ENCODE results near the gene ARSI. TPM values are rescaled to one million over a fixed set of nuclear protein-coding genes. Genes with fewer than 3 reads are reported as not detected.

Gene ARSI
- total RNA-seq, 2 donors from 2014 or later, result not detected

DNA sequence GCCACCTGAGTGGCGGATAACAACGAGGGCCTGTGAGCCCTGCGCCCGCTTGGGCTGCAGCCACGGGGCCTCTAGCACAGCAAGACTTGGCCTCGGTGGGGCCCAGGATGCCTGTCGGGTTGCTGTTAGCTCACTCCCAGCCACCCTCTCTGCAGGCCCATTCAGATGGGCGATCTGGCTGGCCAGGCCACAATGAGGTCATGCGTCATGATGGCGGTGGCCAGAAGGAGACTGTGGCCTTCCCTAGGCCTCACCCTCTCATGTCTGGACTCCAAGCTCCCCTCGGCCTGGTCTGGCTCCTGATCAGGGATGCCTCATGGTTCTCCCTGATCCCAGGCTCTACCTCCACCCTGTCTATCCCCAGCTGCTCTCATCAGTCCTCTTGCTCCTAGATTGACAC lies 35.8 kb upstream of the ARSI start:
- Mint-ChIP-seq H3K4me3 (no peak overlapping the region), H3K27me3 (no peaks in the 10 kb centered on the region), H3K9me3 (no peaks in the 10 kb centered on the region), H3K4me1 (no peaks in the 10 kb centered on the region), H3K27ac (no peak overlapping the region), H3K36me3 (ENCODE audit: low read depth) (no peaks in the 10 kb centered on the region)
- ATAC-seq (replicated peaks), result no peak

DNA sequence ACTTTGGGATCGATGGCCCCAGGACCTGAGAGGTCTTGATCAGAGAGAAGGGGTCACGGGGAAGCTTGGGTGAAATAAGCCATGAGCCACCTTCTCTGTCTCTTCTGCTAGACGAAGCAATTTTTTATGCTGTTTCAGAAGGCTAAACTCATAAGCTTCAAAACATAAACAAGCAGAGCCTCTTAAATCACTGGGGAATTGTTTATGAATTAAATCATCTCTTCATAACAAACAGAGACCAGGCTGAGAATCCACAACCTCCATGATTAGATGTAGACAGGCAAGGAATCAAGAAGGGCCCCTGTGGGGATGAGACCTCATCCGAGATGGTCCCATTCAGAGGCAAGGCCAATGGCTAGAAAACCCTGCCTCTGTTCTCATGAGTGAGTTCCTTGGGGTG lies 33.1 kb upstream of the ARSI start:
- Mint-ChIP-seq H3K27ac (no peak overlapping the region), H3K36me3 (ENCODE audit: low read depth) (no peaks in the 10 kb centered on the region)
- ATAC-seq (replicated peaks), result no peak

DNA sequence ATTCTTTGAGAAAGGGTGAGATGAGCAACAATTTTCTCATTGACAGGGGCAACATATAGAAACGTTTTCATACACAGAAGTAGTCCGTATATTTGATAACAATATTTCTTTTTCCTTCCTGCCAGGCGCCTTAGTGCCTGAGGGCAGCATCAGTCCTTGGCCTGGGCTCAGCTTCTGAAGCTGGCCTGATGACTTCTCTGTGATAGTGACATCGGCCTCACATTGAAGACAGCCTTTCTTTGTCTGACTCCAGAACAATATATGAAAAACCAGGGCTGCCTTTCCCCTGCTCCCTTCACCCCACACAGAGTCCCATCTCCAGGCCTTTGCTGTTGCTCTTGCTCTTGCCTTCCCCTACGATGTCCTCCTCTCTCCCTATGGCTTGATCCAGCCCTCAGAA lies 30.7 kb upstream of the ARSI start:
- Mint-ChIP-seq H3K4me3 (no peak overlapping the region), H3K27ac (no peak overlapping the region), H3K27me3 (peaks cover 3% of the 10 kb centered on the region), H3K36me3 (ENCODE audit: low read depth) (no peaks in the 10 kb centered on the region), H3K9me3 (no peaks in the 10 kb centered on the region), H3K4me1 (no peaks in the 10 kb centered on the region)
- ATAC-seq (replicated peaks), result no peak

More for the DNA sequence above, 33.1 kb upstream of the ARSI start:
- no peaks in the 10 kb centered on the region for H3K9me3 Mint-ChIP-seq
- no peaks in the 10 kb centered on the region for H3K4me1 Mint-ChIP-seq
- no peak overlapping the region for H3K4me3 Mint-ChIP-seq
- H3K27me3 Mint-ChIP-seq, result no peaks in the 10 kb centered on the region

DNA sequence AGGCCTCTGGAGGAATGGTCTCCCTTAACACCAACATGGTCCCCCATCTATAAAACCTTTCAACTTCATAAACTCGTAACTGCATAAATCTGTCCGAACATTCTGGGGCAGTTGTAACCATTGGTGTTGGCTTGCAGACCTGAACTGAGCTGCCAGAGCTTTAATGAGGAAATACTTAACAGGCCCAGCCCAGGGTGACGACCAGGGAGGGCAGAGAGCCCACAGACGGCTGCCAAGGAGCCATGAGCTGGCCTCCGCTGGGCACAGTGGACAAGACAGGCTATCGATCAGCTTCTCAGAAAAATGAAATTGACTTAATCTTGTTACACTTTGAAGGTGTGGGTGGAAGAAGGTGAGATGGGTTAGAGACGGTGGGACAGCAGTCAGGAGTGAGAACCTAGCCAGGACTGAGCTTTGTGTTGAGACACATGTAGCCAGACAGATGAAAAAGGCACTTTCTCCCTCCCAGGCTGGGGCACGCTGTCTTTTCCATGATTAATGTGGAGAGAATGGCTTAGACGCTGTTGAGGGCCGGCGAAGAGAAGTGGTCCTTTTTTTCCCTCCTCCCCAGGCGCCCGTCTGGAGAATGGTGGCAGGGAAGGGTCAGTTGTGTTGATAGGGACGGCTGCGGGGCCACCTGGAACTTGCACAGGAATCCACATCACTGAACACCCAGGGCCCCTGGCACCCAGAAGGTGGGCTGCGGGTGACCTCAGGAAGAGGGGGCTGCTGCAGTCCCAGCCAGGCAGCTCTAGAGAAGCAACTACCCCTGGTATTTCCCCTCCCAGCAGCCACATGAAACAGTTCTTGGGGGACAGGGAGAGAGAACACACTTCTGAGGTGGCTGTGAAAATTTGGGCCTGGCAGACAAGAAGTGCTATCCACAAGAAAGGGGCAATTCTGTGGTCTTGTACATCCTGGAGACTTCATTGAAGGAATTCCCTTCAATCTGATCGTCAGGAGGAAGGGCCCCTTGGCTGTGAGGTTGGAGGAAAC lies 27.5 kb upstream of the ARSI start:
- Mint-ChIP-seq H3K27ac (no peak overlapping the region), H3K4me1 (no peaks in the 10 kb centered on the region), H3K27me3 (peaks cover 3% of the 10 kb centered on the region), H3K4me3 (no peak overlapping the region), H3K36me3 (ENCODE audit: low read depth) (no peaks in the 10 kb centered on the region), H3K9me3 (no peaks in the 10 kb centered on the region)
- ATAC-seq (replicated peaks), result no peak

DNA sequence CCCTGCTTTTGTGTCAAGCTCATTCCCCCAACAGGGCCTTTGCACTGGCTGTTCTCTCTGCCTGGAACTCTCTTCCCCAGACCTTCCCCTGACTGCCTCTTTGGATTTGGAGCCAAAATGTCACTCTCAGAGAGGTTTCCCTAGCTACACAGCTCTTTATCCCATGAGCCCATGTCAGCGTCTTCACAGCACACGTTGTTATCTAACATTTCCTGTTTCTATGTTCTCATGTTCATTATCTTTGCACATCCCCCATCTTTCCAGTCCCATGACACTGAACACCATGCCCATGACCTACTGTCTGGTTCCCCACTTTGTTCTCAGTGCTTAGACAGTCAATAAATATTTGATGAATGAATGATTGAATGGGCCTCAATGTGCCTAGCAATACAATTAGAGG lies 26.3 kb upstream of the ARSI start:
- Mint-ChIP-seq H3K27ac (no peak overlapping the region), H3K36me3 (ENCODE audit: low read depth) (no peaks in the 10 kb centered on the region), H3K4me1 (no peaks in the 10 kb centered on the region), H3K9me3 (no peaks in the 10 kb centered on the region), H3K4me3 (no peak overlapping the region), H3K27me3 (peaks cover 3% of the 10 kb centered on the region)
- no peak for ATAC-seq (replicated peaks)

DNA sequence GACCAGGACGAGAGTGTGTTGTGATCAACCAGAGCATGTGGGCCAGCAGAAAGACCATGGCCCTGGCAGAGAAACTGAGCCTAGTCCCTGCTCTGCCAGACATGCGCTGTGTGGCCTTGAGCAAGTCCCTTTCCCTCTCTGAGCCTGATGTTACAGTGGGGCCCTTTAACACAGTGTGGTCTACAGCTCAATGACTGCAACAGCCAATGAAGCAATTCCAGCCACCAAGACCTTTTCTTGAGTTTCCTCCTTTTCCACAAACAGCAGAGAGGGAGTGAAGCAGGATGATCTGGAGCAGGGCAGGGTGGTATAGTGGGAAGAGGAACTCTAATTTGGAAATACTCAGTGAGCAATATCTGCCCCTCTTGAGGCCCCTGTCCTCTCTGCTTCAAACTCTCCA lies 25.8 kb upstream of the ARSI start:
- Mint-ChIP-seq H3K27ac (no peak overlapping the region), H3K27me3 (peaks cover 3% of the 10 kb centered on the region), H3K36me3 (ENCODE audit: low read depth) (no peaks in the 10 kb centered on the region), H3K4me1 (no peaks in the 10 kb centered on the region), H3K9me3 (no peaks in the 10 kb centered on the region), H3K4me3 (no peak overlapping the region)
- no peak for ATAC-seq (replicated peaks)

DNA sequence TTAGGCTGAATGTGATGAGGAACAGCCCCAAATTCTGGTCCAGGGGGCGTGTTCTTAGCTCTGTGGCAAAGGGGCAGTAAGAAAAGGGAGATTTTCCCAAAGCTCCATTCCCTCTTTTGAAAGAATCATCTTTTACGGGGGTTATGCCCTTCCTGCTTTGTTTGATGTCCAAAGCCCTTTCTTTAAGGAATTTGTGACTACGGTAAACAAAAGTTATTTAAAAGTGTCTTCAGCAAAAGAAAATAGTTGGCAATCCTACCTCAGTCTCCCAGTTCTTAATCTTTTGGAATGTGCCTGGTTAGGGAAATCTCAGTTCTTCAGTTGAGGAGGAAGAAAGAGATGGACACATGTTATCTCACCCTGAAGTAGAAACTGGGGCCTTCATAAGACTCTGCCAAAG lies 24.4 kb upstream of the ARSI start:
- no peak for ATAC-seq (replicated peaks)
- H3K27me3 Mint-ChIP-seq, result peaks cover 3% of the 10 kb centered on the region
- H3K4me3 Mint-ChIP-seq, result no peak overlapping the region
- no peaks in the 10 kb centered on the region for H3K4me1 Mint-ChIP-seq
- no peaks in the 10 kb centered on the region for H3K9me3 Mint-ChIP-seq
- H3K27ac Mint-ChIP-seq, result no peak overlapping the region
- no peaks in the 10 kb centered on the region for H3K36me3 Mint-ChIP-seq (ENCODE audit: low read depth)

DNA sequence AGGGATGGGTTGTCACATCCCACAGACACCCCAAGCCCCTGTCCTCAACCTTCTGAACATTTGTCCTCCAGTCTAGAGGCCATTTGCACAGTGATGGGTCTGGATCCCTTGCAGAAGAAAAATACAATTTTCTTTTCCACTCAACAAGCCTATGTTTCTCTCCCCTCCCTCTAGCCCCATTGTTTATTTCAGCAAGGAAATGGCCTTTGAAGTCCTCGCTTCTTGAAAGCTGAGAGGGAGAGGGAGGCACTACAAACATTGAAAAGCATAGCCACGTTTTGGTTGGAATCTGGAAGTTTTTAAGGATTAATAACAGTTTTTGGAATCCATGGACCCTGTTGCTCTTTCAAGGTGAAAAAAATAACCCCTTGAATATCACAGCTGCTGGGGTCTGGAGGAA lies 24.0 kb upstream of the ARSI start:
- Mint-ChIP-seq H3K27me3 (peaks cover 3% of the 10 kb centered on the region), H3K4me3 (no peak overlapping the region), H3K4me1 (no peaks in the 10 kb centered on the region), H3K36me3 (ENCODE audit: low read depth) (no peaks in the 10 kb centered on the region), H3K27ac (no peak overlapping the region), H3K9me3 (no peaks in the 10 kb centered on the region)
- no peak for ATAC-seq (replicated peaks)

DNA sequence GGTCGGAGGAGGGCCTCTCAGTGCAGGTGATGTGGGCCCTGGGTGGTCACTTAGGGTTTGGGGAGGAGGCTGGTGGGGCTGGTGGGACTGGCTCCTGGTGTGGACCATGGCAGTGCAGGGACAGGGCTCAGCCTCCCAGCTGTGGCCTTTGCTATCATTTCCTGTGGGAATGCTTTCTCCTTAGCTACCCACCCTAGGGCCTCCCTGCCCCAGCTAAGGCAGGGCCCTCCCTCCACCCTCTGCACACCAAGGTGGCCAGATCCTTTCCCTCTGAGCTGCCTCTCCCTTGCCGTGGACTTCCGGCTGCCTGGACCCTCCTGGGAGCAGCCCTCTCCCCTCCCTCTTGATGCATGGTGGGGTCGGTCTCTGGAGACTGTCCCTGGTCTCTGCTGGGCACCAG lies 22.7 kb upstream of the ARSI start:
- no peaks in the 10 kb centered on the region for H3K4me1 Mint-ChIP-seq
- no peaks in the 10 kb centered on the region for H3K9me3 Mint-ChIP-seq
- H3K27ac Mint-ChIP-seq, result no peak overlapping the region
- peaks cover 3% of the 10 kb centered on the region for H3K27me3 Mint-ChIP-seq
- H3K4me3 Mint-ChIP-seq, result no peak overlapping the region
- H3K36me3 Mint-ChIP-seq (ENCODE audit: low read depth), result no peaks in the 10 kb centered on the region
- no peak for ATAC-seq (replicated peaks)

DNA sequence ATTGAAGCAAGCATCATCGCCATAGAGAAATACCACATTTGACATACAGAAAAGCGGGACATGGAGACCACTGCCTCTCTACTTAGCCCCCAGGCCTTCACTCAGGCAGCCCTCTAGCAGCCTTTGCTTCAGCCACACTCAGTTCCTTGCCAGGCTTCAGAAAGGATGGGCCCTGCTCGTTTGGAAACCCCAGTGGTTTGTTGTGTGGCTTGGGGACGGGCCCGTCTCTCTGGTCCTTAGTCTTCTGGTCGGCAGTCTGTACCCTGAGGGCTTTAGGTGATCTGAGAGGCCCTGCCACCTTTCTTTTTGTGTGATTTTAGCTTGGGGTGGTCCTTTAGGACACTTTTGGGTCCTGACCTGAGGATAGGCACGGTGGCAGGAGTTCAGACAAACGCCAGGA lies 21.1 kb upstream of the ARSI start:
- Mint-ChIP-seq H3K4me3 (no peak overlapping the region), H3K4me1 (no peaks in the 10 kb centered on the region), H3K27ac (no peak overlapping the region), H3K27me3 (peaks cover under 1% of the 10 kb centered on the region), H3K9me3 (no peaks in the 10 kb centered on the region), H3K36me3 (ENCODE audit: low read depth) (no peaks in the 10 kb centered on the region)
- ATAC-seq (replicated peaks), result no peak

DNA sequence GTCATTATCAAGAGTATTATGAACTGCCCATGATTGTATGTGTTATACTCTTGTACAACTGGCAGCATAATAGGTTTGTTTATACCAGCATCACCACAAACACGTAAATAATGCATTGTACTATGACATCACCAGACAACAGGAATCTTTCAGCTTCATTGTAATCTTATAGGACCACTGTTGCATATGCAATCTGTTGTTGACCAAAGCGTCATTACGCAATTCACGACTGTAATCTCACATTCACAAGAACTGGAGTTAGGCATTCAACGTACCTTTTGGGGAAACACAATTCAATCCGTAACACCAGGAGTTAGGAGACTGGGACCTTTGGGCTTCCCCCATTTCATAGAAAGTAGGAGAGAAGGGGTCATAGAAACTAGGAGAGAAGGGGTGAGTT lies 20.4 kb upstream of the ARSI start:
- Mint-ChIP-seq H3K4me1 (no peaks in the 10 kb centered on the region), H3K9me3 (no peaks in the 10 kb centered on the region), H3K27ac (no peak overlapping the region), H3K36me3 (ENCODE audit: low read depth) (no peaks in the 10 kb centered on the region), H3K4me3 (no peak overlapping the region), H3K27me3 (peaks cover 5% of the 10 kb centered on the region)
- ATAC-seq (replicated peaks), result no peak

DNA sequence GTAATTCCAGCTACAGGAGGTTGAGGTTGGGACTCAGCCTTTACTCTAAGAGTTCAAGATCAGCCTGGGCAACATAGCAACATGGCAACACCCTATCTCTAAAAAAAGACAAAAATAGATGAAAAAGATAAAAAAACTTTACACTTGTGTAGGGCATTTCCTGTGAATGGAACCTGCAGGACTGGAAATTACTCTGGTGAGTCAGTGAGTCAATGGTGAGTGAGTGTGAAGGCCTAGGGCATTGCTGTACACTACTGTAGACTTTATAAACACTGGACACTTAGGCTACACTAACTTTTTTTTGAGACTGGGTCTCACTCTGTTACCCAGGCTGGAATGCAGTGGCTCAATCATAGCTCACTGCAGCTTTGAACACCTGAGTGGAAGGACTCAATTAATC lies 19.5 kb upstream of the ARSI start:
- H3K4me1 Mint-ChIP-seq, result no peaks in the 10 kb centered on the region
- peaks cover 5% of the 10 kb centered on the region for H3K27me3 Mint-ChIP-seq
- no peaks in the 10 kb centered on the region for H3K36me3 Mint-ChIP-seq (ENCODE audit: low read depth)
- no peak overlapping the region for H3K4me3 Mint-ChIP-seq
- no peak for ATAC-seq (replicated peaks)
- H3K27ac Mint-ChIP-seq, result no peak overlapping the region
- no peaks in the 10 kb centered on the region for H3K9me3 Mint-ChIP-seq

DNA sequence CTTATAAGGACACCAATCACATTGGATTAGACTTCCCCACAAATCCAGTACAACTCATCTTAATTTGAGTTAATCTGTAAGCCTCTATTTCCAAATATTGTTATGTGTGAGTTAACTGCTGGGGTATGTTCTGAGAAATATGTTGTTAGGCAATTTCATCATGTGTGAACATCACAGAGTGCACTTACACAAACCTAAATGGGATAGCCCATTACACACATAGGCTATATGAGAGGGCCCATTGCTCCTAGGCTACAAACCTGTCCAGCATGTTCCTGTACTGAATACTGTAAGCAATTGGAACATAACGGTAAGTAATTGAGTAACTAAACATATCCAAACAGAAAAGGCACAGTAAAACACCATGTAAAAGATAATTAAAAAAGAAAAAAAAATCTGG lies 19.1 kb upstream of the ARSI start:
- H3K9me3 Mint-ChIP-seq, result no peaks in the 10 kb centered on the region
- H3K36me3 Mint-ChIP-seq (ENCODE audit: low read depth), result no peaks in the 10 kb centered on the region
- H3K27me3 Mint-ChIP-seq, result peaks cover 5% of the 10 kb centered on the region
- H3K4me1 Mint-ChIP-seq, result no peaks in the 10 kb centered on the region
- no peak for ATAC-seq (replicated peaks)
- H3K27ac Mint-ChIP-seq, result no peak overlapping the region
- no peak overlapping the region for H3K4me3 Mint-ChIP-seq

DNA sequence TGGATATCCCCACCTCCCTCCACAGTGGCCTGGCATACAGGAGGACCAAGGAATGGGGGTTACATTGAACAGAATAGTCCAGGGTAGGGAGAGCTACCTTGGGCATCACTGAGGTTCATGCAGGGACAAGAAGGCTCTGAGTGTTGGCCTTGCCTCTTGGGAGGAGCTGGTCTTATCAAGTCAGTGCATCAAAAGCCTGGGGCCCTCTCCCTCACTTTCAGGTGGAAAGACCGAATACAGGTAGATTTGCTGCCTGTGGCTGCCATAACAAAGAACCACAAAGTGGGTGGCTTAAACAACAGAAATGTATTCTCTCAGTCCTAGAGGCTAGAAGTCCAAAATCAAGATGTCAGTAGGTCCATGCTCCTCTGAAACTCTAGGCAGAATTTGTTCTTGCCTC lies 18.5 kb upstream of the ARSI start:
- no peak for ATAC-seq (replicated peaks)
- H3K36me3 Mint-ChIP-seq (ENCODE audit: low read depth), result no peaks in the 10 kb centered on the region
- no peak overlapping the region for H3K27ac Mint-ChIP-seq
- H3K4me1 Mint-ChIP-seq, result no peaks in the 10 kb centered on the region
- H3K4me3 Mint-ChIP-seq, result no peak overlapping the region
- peaks cover 5% of the 10 kb centered on the region for H3K27me3 Mint-ChIP-seq
- no peaks in the 10 kb centered on the region for H3K9me3 Mint-ChIP-seq

DNA sequence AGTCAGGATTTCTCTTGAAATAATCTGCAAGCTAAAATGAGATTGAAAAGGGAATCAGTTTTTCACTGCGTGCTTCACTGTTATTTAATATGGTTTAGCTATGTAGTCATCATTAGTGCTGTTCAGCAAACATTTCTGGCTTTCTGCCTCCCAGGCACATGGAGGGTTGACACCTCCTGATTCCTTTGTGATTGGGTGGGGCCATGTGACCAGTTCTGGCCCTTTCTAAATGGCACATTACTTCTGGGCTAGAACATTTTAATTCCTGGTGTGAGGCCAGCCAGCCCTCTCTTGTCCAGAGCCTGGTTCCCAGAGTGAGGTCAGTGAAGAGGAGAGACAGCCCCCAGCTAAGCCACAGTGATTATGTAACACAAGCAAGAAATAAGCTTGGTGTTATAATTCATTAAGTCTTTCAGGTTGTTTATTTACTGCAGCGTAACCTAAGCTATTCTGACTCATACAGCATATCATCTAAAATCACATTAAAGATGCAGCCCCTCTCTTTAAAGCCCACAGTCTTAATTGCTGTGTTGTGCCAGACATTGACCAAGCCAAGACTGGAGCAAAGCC lies 17.4 kb upstream of the ARSI start:
- no peak for ATAC-seq (replicated peaks)
- Mint-ChIP-seq H3K9me3 (no peaks in the 10 kb centered on the region), H3K4me1 (no peaks in the 10 kb centered on the region), H3K27me3 (peaks cover 5% of the 10 kb centered on the region), H3K4me3 (no peak overlapping the region), H3K27ac (no peak overlapping the region), H3K36me3 (ENCODE audit: low read depth) (no peaks in the 10 kb centered on the region)
